ENCODE measurements around the gene NCAM1.

The NCAM1 gene

DNA sequence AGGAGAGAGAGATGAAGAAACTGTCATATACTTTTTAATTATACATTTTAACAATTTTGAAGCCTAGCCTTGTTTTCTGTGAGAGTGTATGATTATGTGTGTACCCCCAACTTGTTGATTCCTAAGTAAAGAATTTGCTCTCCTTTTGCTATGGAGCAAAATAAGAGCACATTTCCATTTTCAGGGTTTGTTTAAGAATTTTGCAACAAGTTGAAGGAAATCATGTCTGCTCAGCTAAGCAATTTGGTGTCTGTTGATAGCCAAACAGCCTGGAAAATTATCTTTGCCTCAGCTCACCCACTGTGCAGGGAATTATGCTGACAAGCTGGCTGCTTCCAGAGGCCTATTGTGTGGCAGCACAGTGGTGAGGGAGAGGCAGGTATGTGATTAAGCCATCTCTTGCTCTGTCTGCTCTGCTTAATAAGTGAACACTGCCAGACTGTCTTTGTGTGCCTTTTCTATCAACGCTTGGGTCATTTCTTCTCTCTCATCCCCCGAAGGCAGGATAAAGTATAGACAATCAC, 218.0 kb downstream of the NCAM1 start:
- no peak overlapping the region for H3K4me3 ChIP-seq (ENCODE audit: low read depth, low read length)
- TF ChIP-seq, protein P1, sequence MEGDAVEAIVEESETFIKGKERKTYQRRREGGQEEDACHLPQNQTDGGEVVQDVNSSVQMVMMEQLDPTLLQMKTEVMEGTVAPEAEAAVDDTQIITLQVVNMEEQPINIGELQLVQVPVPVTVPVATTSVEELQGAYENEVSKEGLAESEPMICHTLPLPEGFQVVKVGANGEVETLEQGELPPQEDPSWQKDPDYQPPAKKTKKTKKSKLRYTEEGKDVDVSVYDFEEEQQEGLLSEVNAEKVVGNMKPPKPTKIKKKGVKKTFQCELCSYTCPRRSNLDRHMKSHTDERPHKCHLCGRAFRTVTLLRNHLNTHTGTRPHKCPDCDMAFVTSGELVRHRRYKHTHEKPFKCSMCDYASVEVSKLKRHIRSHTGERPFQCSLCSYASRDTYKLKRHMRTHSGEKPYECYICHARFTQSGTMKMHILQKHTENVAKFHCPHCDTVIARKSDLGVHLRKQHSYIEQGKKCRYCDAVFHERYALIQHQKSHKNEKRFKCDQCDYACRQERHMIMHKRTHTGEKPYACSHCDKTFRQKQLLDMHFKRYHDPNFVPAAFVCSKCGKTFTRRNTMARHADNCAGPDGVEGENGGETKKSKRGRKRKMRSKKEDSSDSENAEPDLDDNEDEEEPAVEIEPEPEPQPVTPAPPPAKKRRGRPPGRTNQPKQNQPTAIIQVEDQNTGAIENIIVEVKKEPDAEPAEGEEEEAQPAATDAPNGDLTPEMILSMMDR (conservative IDR thresholded peaks at IDR 0.05; ENCODE audit: low read depth, low read length), result no peak
- peak; percentile 48 for DNase-seq (ENCODE audit: low read depth)

DNA sequence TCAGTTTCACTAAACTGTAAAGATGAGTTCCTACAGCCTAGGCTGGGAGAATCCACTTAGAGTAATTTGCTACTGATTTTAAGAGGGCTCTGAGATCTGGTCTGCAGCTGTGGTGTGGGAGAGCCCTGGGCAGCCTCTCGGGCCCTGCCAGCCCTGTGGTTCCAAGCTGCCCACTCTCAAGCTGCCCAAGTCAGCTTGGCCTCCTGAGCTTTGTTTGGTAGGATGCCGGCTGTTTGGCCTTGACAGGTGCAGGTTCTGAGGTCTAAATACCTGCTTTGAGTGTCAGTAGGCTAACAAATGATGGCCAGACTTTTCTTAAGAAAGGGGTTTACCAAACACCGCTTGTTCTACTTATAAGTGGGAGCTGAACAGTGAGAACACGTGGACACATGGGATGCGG, 219.9 kb downstream of the NCAM1 start:
- TF ChIP-seq, protein P1 (conservative IDR thresholded peaks at IDR 0.05; ENCODE audit: low read depth, low read length), result no peak
- no peak overlapping the region for H3K4me3 ChIP-seq (ENCODE audit: low read depth, low read length)
- no peak for DNase-seq (ENCODE audit: low read depth)

DNA sequence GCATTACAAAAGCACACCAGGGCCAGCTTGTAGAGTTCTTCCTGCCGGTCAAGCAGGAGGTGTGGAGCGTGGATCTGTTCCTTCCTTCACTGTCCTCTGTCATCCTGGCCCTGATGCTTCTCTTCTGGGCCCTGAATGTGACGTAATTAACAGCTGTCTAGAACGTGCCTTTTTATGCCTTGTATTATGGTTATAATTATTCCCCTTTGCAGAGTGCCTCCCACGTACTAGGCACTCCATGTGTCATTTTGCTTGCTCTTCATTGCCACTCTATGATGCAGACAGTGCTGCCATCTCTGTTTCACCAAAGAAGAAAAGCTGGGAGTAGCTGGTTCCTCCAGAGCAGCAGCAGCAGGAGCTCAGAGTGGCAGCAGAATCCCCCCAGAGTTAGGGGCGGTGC, 221.1 kb downstream of the NCAM1 start:
- no peak overlapping the region for H3K4me3 ChIP-seq (ENCODE audit: low read depth, low read length)
- TF ChIP-seq, protein P1 (conservative IDR thresholded peaks at IDR 0.05; ENCODE audit: low read depth, low read length), result no peak
- DNase-seq (ENCODE audit: low read depth), result no peak

DNA sequence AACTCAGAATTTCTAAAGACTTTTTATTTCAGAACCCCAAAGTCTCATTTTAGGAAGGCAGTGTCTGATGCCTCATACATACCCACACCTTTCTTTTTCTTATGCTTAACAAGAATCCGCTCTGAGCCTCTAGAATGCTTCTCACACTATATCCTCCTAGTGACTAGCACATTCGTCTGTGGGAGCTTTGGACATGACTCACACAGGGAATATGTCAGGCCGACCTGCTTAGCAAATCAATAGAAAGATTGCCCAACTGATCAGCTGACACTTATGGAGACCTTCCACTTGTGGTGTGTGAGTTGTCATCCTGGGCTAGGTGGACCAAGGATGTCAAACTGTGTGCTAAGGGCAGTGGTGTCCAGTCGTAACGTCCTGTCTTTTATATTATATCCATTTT, 223.3 kb downstream of the NCAM1 start:
- peak; percentile 98 for DNase-seq (ENCODE audit: low read depth)
- TF ChIP-seq, protein P1 (conservative IDR thresholded peaks at IDR 0.05; ENCODE audit: low read depth, low read length), result no peak
- H3K4me3 ChIP-seq (ENCODE audit: low read depth, low read length), result no peak overlapping the region

DNA sequence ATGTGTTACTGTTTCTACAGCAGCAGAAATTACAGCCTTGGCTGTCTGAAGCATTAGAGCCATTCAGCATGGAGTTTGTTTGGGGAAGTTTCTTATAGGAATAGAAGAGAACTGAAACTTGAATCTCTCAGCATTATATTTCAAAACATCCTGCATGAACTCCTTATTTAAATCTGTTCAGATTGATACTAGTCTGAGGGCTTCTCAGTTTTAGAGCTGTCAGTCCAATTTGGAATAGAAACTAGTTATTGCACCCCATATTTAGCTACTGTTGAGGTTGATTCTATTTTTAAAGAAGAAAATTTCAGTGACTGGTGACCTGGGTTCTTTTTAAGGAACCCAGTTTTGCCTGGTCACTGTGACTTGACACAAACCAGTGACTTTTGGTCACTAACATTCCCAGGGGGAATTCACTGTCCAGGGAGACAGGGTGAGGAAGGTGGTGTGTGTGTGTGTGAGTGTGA, 227.2 kb downstream of the NCAM1 start:
- H3K4me3 ChIP-seq (ENCODE audit: low read depth, low read length), result no peak overlapping the region
- no peak for DNase-seq (ENCODE audit: low read depth)
- TF ChIP-seq, protein P1 (conservative IDR thresholded peaks at IDR 0.05; ENCODE audit: low read depth, low read length), result no peak

DNA sequence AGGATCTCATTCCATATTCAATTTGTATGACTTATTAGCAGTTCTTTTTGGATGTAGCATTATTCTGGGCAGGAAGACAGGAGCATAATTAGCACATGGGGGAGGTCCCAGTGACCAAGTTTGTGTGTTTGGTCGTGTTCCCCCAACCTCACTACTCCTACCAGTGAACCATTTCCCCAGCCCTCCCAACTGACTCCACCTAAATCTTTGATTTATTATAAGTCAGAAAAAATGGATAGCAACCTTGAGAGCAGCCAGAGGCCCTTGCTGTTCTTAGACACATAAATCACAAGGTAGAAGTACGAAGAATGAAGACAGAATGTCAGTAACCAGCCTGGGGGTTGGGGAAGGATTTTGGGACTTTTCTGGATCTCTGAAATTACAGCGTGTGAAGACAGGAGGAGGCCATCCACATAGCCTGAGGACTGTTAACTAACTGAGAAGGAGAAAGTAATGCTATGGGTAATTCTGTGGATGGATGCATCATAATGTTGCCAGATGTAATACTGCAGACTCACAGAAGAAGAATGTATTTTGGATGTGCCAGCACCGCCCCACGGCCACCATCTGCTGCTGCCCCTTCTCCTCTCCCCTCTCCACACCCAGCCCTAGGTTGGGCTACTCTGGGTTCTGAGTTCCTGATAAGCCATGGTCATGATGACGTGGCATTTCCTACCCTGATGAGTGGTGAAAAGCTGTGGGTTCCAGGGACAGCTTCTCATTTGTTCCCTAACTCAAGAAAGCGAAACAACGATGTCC, 228.9 kb downstream of the NCAM1 start:
- peak; percentile 82 for DNase-seq (ENCODE audit: low read depth)
- TF ChIP-seq, protein P1 (conservative IDR thresholded peaks at IDR 0.05; ENCODE audit: low read depth, low read length), result no peak
- no peak overlapping the region for H3K4me3 ChIP-seq (ENCODE audit: low read depth, low read length)

Data from choroid plexus epithelial cell (primary cell).